DND-41 (cell line): ENCODE results near the gene MEF2D.

Source experiments
- CTCF ChIP-seq: IDR thresholded peaks from 2 replicates; pipeline ENCODE4 v1.5.1; 2012; ENCODE audit warnings: borderline replicate concordance, low read length, moderate library complexity, mild to moderate bottlenecking; ENCODE audit not compliant: poor library complexity, severe bottlenecking; ENCODE audit errors: extremely low read depth
- EZH2 ChIP-seq: IDR thresholded peaks from 3 replicates; pipeline ENCODE4 v1.6.1; 2012; ENCODE audit warnings: borderline replicate concordance, low read depth, mild to moderate bottlenecking, moderate library complexity, low read length, inconsistent platforms; ENCODE audit not compliant: severe bottlenecking

DNA sequence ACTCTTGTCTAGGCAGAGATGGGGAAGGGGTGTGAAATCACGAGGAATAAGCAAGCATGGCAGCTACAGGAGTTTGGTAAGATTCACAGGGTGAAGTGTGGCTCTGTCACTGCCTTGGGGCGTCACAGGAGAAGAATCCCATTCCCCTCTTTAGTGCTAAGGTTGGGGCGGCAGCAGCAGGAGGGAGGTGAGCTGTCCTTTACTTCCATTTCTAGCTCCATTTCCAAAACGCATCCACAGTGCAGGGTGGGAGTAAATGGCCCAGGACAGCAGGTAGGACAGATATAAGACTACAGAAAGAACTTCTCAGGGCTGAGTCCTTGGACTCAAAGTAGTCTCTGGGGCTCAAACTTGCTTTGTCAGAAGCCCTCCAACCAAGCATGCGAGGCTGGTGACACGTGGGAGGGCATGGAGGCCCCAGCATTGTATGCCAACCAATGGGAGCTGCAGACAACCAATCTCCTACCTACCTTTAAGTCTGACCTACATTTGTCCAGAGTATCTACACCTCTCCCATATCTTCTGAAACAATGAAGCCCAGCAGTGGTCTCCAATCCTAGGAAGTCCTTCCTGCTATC lies 8.5 kb downstream of the MEF2D start:
- no peak for TF ChIP-seq EZH2
- no peak for TF ChIP-seq CTCF
